Parathyroid adenoma (tissue), 2 donors: ENCODE data around the gene SLC25A5.

Source experiments
- H2AFZ ChIP-seq: fragments of 300-600 bp; sonication (generic); one replicate; pipeline ENCODE4 v1.7.0; 2017; ENCODE audit warnings: antibody characterized with exemption, mild to moderate bottlenecking
- H3K27ac ChIP-seq: fragments of 300-600 bp; sonication (generic); one replicate; pipeline ENCODE4 v1.7.0; 2017
- H3K27me3 ChIP-seq: fragments of 300-600 bp; sonication (generic); one replicate; pipeline ENCODE4 v1.7.0; 2017; ENCODE audit warnings: low read length; ENCODE audit not compliant: control insufficient read depth, insufficient read depth
- H3K36me3 ChIP-seq: fragments of 300-600 bp; sonication (generic); one replicate; pipeline ENCODE4 v1.7.0; 2017; ENCODE audit warnings: low read length; ENCODE audit not compliant: control insufficient read depth, insufficient read depth
- H3K4me1 ChIP-seq: fragments of 300-600 bp; sonication (generic); one replicate; pipeline ENCODE4 v1.7.0; 2017; ENCODE audit warnings: control low read depth
- H3K4me2 ChIP-seq: fragments of 300-600 bp; sonication (generic); one replicate; pipeline ENCODE4 v1.7.0; 2017; ENCODE audit warnings: low read length
- H3K4me3 ChIP-seq: fragments of 300-600 bp; sonication (generic); one replicate; pipeline ENCODE4 v1.7.0; 2017; ENCODE audit warnings: low read depth, low read length
- H3K79me2 ChIP-seq: fragments of 300-600 bp; sonication (generic); one replicate; pipeline ENCODE4 v1.7.0; 2017; ENCODE audit warnings: control low read depth
- H3K9ac ChIP-seq: fragments of 300-600 bp; sonication (generic); one replicate; pipeline ENCODE4 v1.7.0; 2017; ENCODE audit warnings: mild to moderate bottlenecking
- H3K9me3 ChIP-seq: fragments of 300-600 bp; sonication (generic); one replicate; pipeline ENCODE4 v1.7.0; 2017; ENCODE audit warnings: low read length; ENCODE audit not compliant: control insufficient read depth
- TF ChIP-seq, protein P1 (sequence below): fragments of 300-600 bp; sonication (generic); IDR thresholded peaks from one replicate; pipeline ENCODE4 v1.7.0; 2017; ENCODE audit warnings: antibody characterized with exemption, mild to moderate bottlenecking
- donor health status: primary hyperparathyroidism.

SLC25A5 gene

DNA sequence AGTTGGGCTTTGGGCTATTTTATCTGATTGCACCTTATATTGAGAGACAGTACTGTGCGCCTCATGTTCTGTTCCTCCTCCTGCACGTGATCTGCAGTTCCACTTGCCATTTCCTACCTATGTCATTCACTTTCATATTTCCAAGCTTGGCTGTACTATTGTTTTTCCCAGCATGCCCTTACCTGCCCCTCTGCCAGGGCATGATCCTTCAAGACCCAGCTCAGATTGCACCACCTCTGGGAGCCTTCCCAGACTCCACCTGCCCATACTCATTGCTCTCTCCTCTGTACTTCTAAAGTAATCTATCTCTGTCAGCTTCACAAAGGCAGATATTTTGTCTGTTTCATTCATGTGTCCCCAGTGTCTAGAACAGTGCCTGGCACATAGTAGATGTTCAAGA lies 11.6 kb downstream of the SLC25A5 start:
- no peak overlapping the region for H2AFZ ChIP-seq
- H3K9me3 ChIP-seq = no peaks in the 10 kb centered on the region
- H3K79me2 ChIP-seq = no peaks in the 10 kb centered on the region
- no peaks in the 10 kb centered on the region for H3K36me3 ChIP-seq
- TF ChIP-seq, protein P1, sequence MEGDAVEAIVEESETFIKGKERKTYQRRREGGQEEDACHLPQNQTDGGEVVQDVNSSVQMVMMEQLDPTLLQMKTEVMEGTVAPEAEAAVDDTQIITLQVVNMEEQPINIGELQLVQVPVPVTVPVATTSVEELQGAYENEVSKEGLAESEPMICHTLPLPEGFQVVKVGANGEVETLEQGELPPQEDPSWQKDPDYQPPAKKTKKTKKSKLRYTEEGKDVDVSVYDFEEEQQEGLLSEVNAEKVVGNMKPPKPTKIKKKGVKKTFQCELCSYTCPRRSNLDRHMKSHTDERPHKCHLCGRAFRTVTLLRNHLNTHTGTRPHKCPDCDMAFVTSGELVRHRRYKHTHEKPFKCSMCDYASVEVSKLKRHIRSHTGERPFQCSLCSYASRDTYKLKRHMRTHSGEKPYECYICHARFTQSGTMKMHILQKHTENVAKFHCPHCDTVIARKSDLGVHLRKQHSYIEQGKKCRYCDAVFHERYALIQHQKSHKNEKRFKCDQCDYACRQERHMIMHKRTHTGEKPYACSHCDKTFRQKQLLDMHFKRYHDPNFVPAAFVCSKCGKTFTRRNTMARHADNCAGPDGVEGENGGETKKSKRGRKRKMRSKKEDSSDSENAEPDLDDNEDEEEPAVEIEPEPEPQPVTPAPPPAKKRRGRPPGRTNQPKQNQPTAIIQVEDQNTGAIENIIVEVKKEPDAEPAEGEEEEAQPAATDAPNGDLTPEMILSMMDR = no peak
- peaks cover 4% of the 10 kb centered on the region for H3K4me1 ChIP-seq
- no peaks in the 10 kb centered on the region for H3K27me3 ChIP-seq
- no peak overlapping the region for H3K4me2 ChIP-seq
- no peak overlapping the region for H3K27ac ChIP-seq
- H3K9ac ChIP-seq = no peak overlapping the region
- H3K4me3 ChIP-seq = no peak overlapping the region

DNA sequence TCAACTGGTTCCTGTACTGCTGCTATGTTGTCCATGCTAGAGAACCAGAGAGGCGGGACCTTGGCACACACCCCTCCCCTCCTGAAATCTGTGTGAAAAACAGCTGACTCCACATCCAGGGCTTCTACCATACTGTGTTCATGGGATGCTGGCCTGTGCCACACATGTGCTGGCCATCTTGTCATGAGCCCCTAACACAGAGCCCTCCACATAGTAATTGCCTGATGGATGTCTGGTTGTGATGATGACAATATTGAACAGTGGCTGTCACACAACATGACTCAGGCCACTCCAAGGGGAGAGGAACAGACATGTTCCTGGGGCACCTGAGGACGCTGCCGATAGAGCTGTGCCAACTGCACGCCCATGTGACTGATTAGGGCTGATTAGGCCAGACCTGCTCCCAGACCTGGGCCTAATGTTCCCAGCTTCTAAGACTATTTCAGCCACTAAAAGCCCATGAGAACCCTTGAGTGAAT lies 13.1 kb downstream of the SLC25A5 start:
- H3K27ac ChIP-seq = no peak overlapping the region
- H3K4me1 ChIP-seq = peaks cover 4% of the 10 kb centered on the region
- H3K27me3 ChIP-seq = no peaks in the 10 kb centered on the region
- H3K9me3 ChIP-seq = no peaks in the 10 kb centered on the region
- H3K4me2 ChIP-seq = no peak overlapping the region
- no peak overlapping the region for H3K4me3 ChIP-seq
- TF ChIP-seq, protein P1 = no peak
- no peaks in the 10 kb centered on the region for H3K79me2 ChIP-seq
- H3K9ac ChIP-seq = no peak overlapping the region
- H2AFZ ChIP-seq = peak overlapping the region; percentile 66
- H3K36me3 ChIP-seq = no peaks in the 10 kb centered on the region

DNA sequence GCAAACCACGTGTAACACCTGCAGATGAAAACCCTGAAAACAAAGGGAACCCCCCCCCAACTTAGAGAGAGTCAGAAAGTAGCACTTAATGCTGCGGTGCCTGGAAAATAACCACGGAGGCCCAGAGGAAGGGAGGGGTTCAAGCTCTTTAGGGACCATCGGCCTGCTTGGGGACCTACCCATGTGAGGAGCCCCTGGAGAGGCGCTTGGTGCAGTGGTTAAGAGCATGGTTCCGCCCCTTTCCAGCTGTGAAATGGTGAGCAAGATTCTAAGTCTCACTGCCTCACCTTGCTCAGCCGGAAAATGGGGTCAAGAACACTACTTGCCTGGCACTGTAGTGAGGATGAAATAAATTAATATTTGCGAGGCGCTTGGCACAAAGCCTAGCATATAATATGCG lies 13.8 kb downstream of the SLC25A5 start:
- Histone ChIP-seq H3K27ac (peak overlapping the region; percentile 56), H3K79me2 (no peaks in the 10 kb centered on the region), H3K4me1 (peaks cover 4% of the 10 kb centered on the region), H3K27me3 (no peaks in the 10 kb centered on the region), H3K4me2 (peak overlapping the region; percentile 50), H3K9ac (no peak overlapping the region), H2AFZ (peak overlapping the region; percentile 88), H3K36me3 (no peaks in the 10 kb centered on the region), H3K9me3 (no peaks in the 10 kb centered on the region), H3K4me3 (peak overlapping the region; percentile 29)
- TF ChIP-seq, protein P1 = no peak

DNA sequence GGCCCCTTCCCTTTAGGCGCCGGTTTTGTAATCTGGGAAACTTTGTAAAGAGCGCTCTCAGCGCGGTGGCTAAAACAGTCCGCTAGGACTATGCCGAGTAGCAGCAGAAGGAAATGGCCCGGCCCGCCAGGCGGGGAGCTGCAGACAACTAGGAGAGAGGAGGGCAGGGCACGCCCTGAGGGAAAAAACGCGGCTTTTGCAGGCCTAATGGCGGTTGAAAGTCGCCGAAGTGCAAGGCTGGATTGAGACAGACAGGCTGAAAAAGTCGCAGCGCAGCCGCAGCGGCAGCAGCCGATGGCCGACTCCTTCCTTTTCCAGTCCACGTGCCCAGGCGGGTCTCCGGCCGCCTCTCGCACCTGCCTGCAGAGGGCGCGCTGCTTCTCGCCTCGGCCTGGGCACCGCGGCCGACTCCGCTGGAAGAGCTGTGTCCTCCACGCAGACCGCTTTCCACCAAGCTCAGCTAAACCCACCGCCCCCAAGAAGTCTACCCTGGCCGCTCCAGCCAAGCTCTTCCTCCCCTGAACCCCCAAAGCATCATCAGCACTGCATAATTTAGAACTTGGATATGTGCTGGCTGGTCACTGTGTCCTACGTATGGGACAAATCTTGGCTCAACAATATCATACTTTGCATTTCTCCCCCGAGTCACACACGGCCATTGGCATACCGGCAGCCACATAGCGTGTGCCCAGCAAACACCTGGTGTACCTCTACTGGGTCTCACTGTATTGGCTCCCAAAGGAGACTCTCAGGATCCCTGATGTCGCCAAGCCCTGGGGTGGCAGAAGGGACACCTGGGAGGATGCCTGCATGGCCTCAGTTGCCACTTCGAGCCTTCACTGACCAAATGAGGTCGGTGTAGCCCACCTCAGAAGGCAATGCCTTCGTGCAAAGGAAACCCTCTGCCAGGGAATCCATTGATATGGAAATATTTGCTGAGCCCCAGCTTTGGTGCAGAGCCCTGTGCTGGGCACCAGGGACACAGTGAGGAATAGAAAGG lies 14.5 kb downstream of the SLC25A5 start:
- TF ChIP-seq, protein P1 = peak; percentile 57
- Histone ChIP-seq H3K79me2 (no peaks in the 10 kb centered on the region), H3K36me3 (no peaks in the 10 kb centered on the region), H3K9me3 (no peaks in the 10 kb centered on the region), H3K4me3 (peak overlapping the region; percentile 29), H3K4me1 (peaks cover 4% of the 10 kb centered on the region), H3K27me3 (no peaks in the 10 kb centered on the region), H3K4me2 (peak overlapping the region; percentile 50), H2AFZ (peak overlapping the region; percentile 88), H3K9ac (no peak overlapping the region), H3K27ac (peak overlapping the region; percentile 56)
